H1 (cell line): ENCODE measurements around the gene BCKDHB. TPM values are rescaled to one million over a fixed set of nuclear protein-coding genes. Genes with fewer than 3 reads are reported as not detected.

Experiments used
- CTCF ChIA-PET: fragments of 300-600 bp; sonication (Branson Sonifier 250); formaldehyde crosslinking; loops from one replicate; lab custom pipeline; 2021; ENCODE audit not compliant: partially characterized antibody; lab: Charles Lee
- POLR2A ChIA-PET: fragments of 300-600 bp; sonication (Branson Sonifier 250); formaldehyde crosslinking; loops from one replicate; lab custom pipeline; 2021; ENCODE audit warnings: inconsistent platforms; ENCODE audit not compliant: partially characterized antibody; lab: Charles Lee
- DNase-seq, 2 experiments: peaks; one replicate each; pipeline versions ENCODE4 v3.0.0 to v3.0.0-alpha.2; 2010 to 2022; ENCODE audit warnings: low spot score in 2 of 2, low read depth in 1 of 2, mixed read lengths in 1 of 2
- FAIRE-seq: peaks from 2 replicates; lab custom pipeline; 2011; peaks lifted over from hg19 to GRCh38; lab: Jason Lieb, UNC
- H2AFZ ChIP-seq: 2 replicates; pipeline ENCODE4 v1.8.1; 2012; ENCODE audit warnings: low read length, inconsistent platforms
- H2AK5ac ChIP-seq: 2 replicates; pipeline ENCODE4 v1.6.1; 2013; ENCODE audit warnings: low read depth, low read length
- H2BK120ac ChIP-seq: replicated peaks from 2 replicates; pipeline ENCODE3; 2013; ENCODE audit warnings: low read depth, low read length, inconsistent platforms
- H2BK12ac ChIP-seq: 2 replicates; pipeline ENCODE4 v1.6.1; 2013; ENCODE audit warnings: low read depth, low read length
- H2BK15ac ChIP-seq: 2 replicates; pipeline ENCODE4 v1.6.1; 2013; ENCODE audit warnings: low read length
- H2BK20ac ChIP-seq: 2 replicates; pipeline ENCODE4 v1.6.1; 2013; ENCODE audit warnings: low read length
- H2BK5ac ChIP-seq: 2 replicates; pipeline ENCODE4 v1.6.1; 2013; ENCODE audit warnings: low read depth, low read length
- H3K14ac ChIP-seq: 2 replicates; pipeline ENCODE4 v1.6.1; 2013; ENCODE audit warnings: inconsistent platforms; ENCODE audit not compliant: insufficient read length
- H3K18ac ChIP-seq: 2 replicates; pipeline ENCODE4 v1.6.1; 2013; ENCODE audit warnings: low read length; ENCODE audit errors: extremely low read depth
- H3K23ac ChIP-seq: 2 replicates; pipeline ENCODE4 v1.6.1; 2013; ENCODE audit warnings: inconsistent platforms; ENCODE audit not compliant: insufficient read length
- H3K23me2 ChIP-seq: 2 replicates; pipeline ENCODE4 v1.6.1; 2013; ENCODE audit warnings: low read depth, low read length
- H3K27ac ChIP-seq: 2 replicates; pipeline ENCODE4 v1.6.1; 2011; ENCODE audit warnings: low read depth, low read length, inconsistent platforms
- H3K27me3 ChIP-seq, 4 experiments: replicated peaks in 1 of 4; 1 replicate in 1 of 4; 2 replicates in 3 of 4; pipeline versions ENCODE4 v1.6.1 to v1.8.1; 2011 to 2013; ENCODE audit warnings: low read length in 3 of 4, mild to moderate bottlenecking in 3 of 4, inconsistent platforms in 2 of 4, mixed read lengths in 2 of 4, moderate library complexity in 1 of 4; ENCODE audit not compliant: control insufficient read depth in 3 of 4, insufficient read depth in 3 of 4; ENCODE audit errors: extremely low read depth in 1 of 4
- H3K36me3 ChIP-seq, 4 experiments: 2 replicates each; pipeline versions ENCODE4 v1.6.1 to v1.8.1; 2011 to 2013; ENCODE audit warnings: mild to moderate bottlenecking in 4 of 4, low read length in 3 of 4, moderate library complexity in 2 of 4, control low read depth in 1 of 4, inconsistent platforms in 1 of 4; ENCODE audit not compliant: insufficient read depth in 4 of 4, control insufficient read depth in 2 of 4
- H3K4ac ChIP-seq: replicated peaks from 2 replicates; pipeline ENCODE3; 2013; ENCODE audit warnings: low read length, low read depth, mixed read lengths, inconsistent platforms; ENCODE audit not compliant: insufficient read length
- H3K4me1 ChIP-seq, 4 experiments: replicated peaks in 1 of 4; 1 replicate in 1 of 4; 2 replicates in 3 of 4; pipeline versions ENCODE4 v1.6.1 to v1.8.1; 2011 to 2013; ENCODE audit warnings: low read length in 3 of 4, inconsistent platforms in 2 of 4, mixed read lengths in 1 of 4; ENCODE audit not compliant: insufficient read depth in 4 of 4, control insufficient read depth in 3 of 4
- H3K4me2 ChIP-seq, 2 experiments: 2 replicates each; pipeline versions ENCODE4 v1.6.1 to v1.8.1; 2011 to 2013; ENCODE audit warnings: low read depth in 2 of 2, low read length in 2 of 2, control low read depth in 1 of 2, inconsistent platforms in 1 of 2, mild to moderate bottlenecking in 1 of 2; ENCODE audit not compliant: insufficient read depth in 1 of 2
- H3K4me3 ChIP-seq, 4 experiments: fragments of 200-600, 300-600 bp in 1 of 4; sonication (generic), shearing (Covaris generic), sonication (Bioruptor Twin) in 1 of 4; 2 replicates each; pipeline versions ENCODE4 v1.5.1 to v1.8.1; 2011 to 2016; ENCODE audit warnings: low read length in 4 of 4, low read depth in 3 of 4, control low read depth in 2 of 4, inconsistent platforms in 2 of 4, mild to moderate bottlenecking in 2 of 4, mixed read lengths in 1 of 4, moderate library complexity in 1 of 4; ENCODE audit not compliant: insufficient read depth in 2 of 4; ENCODE audit errors: extremely low read depth in 1 of 4
- H3K56ac ChIP-seq: replicated peaks from 2 replicates; pipeline ENCODE3; 2013; ENCODE audit warnings: low read depth, mild to moderate bottlenecking, mixed read lengths, low read length, inconsistent platforms; ENCODE audit not compliant: insufficient read length
- H3K79me1 ChIP-seq: 2 replicates; pipeline ENCODE4 v1.6.1; 2013; ENCODE audit warnings: low read depth, low read length, control low read depth
- H3K79me2 ChIP-seq, 2 experiments: 2 replicates each; pipeline versions ENCODE4 v1.6.1 to v1.8.1; 2012 to 2013; ENCODE audit warnings: low read length in 2 of 2, mild to moderate bottlenecking in 2 of 2, inconsistent platforms in 1 of 2; ENCODE audit not compliant: insufficient read depth in 2 of 2, control insufficient read depth in 1 of 2
- H3K9ac ChIP-seq, 4 experiments: replicated peaks in 1 of 4; 1 replicate in 1 of 4; 2 replicates in 3 of 4; pipeline versions ENCODE4 v1.6.1 to v1.8.1; 2011 to 2013; ENCODE audit warnings: low read depth in 3 of 4, low read length in 3 of 4, control low read depth in 2 of 4, mild to moderate bottlenecking in 2 of 4, moderate library complexity in 2 of 4, inconsistent platforms in 1 of 4; ENCODE audit errors: extremely low read depth in 1 of 4
- H3K9me3 ChIP-seq, 2 experiments: 2 replicates each; pipeline versions ENCODE4 v1.6.1 to v1.8.1; 2012 to 2013; ENCODE audit warnings: mild to moderate bottlenecking in 2 of 2, moderate library complexity in 2 of 2, control low read depth in 1 of 2, inconsistent platforms in 1 of 2, low read depth in 1 of 2, low read length in 1 of 2, mixed read lengths in 1 of 2; ENCODE audit not compliant: insufficient read depth in 2 of 2
- H4K20me1 ChIP-seq, 2 experiments: replicated peaks in 1 of 2; 2 replicates each; pipeline versions ENCODE3 to v1.8.1; 2011 to 2013; ENCODE audit warnings: inconsistent platforms in 2 of 2, low read length in 2 of 2, mild to moderate bottlenecking in 1 of 2; ENCODE audit not compliant: insufficient read depth in 2 of 2, control insufficient read depth in 1 of 2
- H4K5ac ChIP-seq: 2 replicates; pipeline ENCODE4 v1.6.1; 2013; ENCODE audit warnings: low read length, low read depth, mixed read lengths, inconsistent platforms; ENCODE audit not compliant: insufficient read length
- H4K8ac ChIP-seq: 2 replicates; pipeline ENCODE4 v1.8.0; 2013; ENCODE audit warnings: mild to moderate bottlenecking, moderate library complexity, low read length, inconsistent platforms; ENCODE audit not compliant: insufficient read depth; ENCODE audit errors: extremely low read depth
- H4K91ac ChIP-seq: replicated peaks from 2 replicates; pipeline ENCODE3; 2013; ENCODE audit warnings: low read length, mixed read lengths, inconsistent platforms; ENCODE audit not compliant: insufficient read length
- NANOG ChIP-seq: IDR thresholded peaks from 2 replicates; pipeline ENCODE4 v1.6.1; 2011; ENCODE audit warnings: low read length, low read depth, mild to moderate bottlenecking, inconsistent platforms; ENCODE audit not compliant: insufficient read depth, poor library complexity, severe bottlenecking
- RAD21 ChIP-seq, 2 experiments: IDR thresholded peaks in 1 of 2; conservative IDR thresholded peaks in 1 of 2; 2 replicates each; pipeline ENCODE4 v1.6.1; 2011; ENCODE audit warnings: low read depth in 2 of 2, low read length in 2 of 2, improper control_type of control experiment in 1 of 2, inconsistent platforms in 1 of 2, mild to moderate bottlenecking in 1 of 2, moderate library complexity in 1 of 2
- RXRA ChIP-seq: IDR thresholded peaks from 2 replicates; pipeline ENCODE4 v1.6.1; 2011; ENCODE audit warnings: low read depth, mild to moderate bottlenecking, low read length, moderate library complexity; ENCODE audit not compliant: insufficient read depth
- WGBS, 2 experiments: shearing (Covaris generic) in 1 of 2; methylation state at CpG; one replicate each; pipeline versions ENCODE4 v1.1.6 to v1.1.7; 2013 to 2015; ENCODE audit warnings: low lambda C conversion rate in 2 of 2, mixed read lengths in 2 of 2, inconsistent platforms in 1 of 2, low coverage in 1 of 2, missing lambda C conversion rate in 1 of 2; ENCODE audit not compliant: insufficient replicate concordance in 2 of 2, insufficient coverage in 1 of 2, insufficient read length in 1 of 2; ENCODE audit errors: extremely low coverage in 1 of 2, missing lambda C conversion rate in 1 of 2; 5-methylcytosine and 5-hydroxymethylcytosine counted together
- polyA plus RNA-seq, 7 experiments: library from polyadenylated mRNA; depleted of rRNA in 3 of 7; stranded (reverse) in 5 of 7; unstranded in 2 of 7; fragments of >200 nt in 5 of 7; fragments of 200-250 nt in 2 of 7; gene quantifications; 1 replicate in 5 of 7; 2 replicates in 1 of 7; 4 replicates in 1 of 7; pipeline versions ENCODE4 v1.2.1 to v1.2.3, GENCODE V29; 2011 to 2013; ENCODE audit warnings: missing spikeins in 2 of 7, mixed read lengths in 2 of 7
- total RNA-seq: library from RNA; stranded (reverse); fragmentation: NEBNext Ultra II Directional; extraction: Animal tissue kit (Norgen Biotek cat#: 25700); gene quantifications from 2 replicates; pipeline ENCODE4 v1.2.1, GENCODE V29; 2021

Gene BCKDHB
- total and polyA plus RNA-seq, 2 of the 8 experiments (the other 6 are each of a cell fraction or from before 2014, with no cell fraction given), result 22.1 to 30.8 TPM

GRCh38 chr6:80316686-80317231 lies 210.3 kb downstream of the BCKDHB start:
- CTCF ChIA-PET, result interaction anchor here (1.2 kb wide), 1 partner anchor 200 kb away, joined by 5 read pairs; no protein-coding TSS in a partner anchor
- DNase-seq, result no peak
- Histone ChIP-seq H4K8ac (no peak overlapping the region), H3K9me3 (no peaks in the 10 kb centered on the region), H4K5ac (no peak overlapping the region), H2BK12ac (no peak overlapping the region), H3K23me2 (no peaks in the 10 kb centered on the region), H3K4me1 (no peaks in the 10 kb centered on the region), H2BK120ac (no peak overlapping the region), H3K4me2 (no peak overlapping the region), H3K9ac (no peak overlapping the region), H2BK20ac (no peak overlapping the region)
- FAIRE-seq, result no peak
- TF ChIP-seq RAD21 (IDR thresholded peaks at IDR 0.05 in 1 of 2, conservative IDR thresholded peaks at IDR 0.05 in 1 of 2; ENCODE audit: low read depth in 2 of 2, low read length in 2 of 2) (0 out of 4 replicates have a peak, but pooled peaks of 1 of the 2 experiments have one; percentile 10), RXRA (no peak), NANOG (no peak)
- TF ChIP-seq, all 59 proteins: peak for 1
- H3K79me1 ChIP-seq, result no peaks in the 10 kb centered on the region
- no peak overlapping the region for H3K23ac ChIP-seq
- no peak overlapping the region for H3K18ac ChIP-seq
- no peak overlapping the region for H3K4ac ChIP-seq
- no peak overlapping the region for H2AK5ac ChIP-seq
- no peak overlapping the region for H3K27ac ChIP-seq
- H3K14ac ChIP-seq, result no peak overlapping the region
- H3K27me3 ChIP-seq, result no peaks in the 10 kb centered on the region
- no peak overlapping the region for H3K4me3 ChIP-seq
- H2AFZ ChIP-seq, result no peak overlapping the region
- no peak overlapping the region for H3K56ac ChIP-seq
- POLR2A ChIA-PET, result no interaction called here
- H3K79me2 ChIP-seq, result no peaks in the 10 kb centered on the region
- WGBS, 2 experiments, result 93% methylated on average over 4 of the region's 4 CpGs; no CpG with 5 or more reads in 1 of the 2 experiments
- no peaks in the 10 kb centered on the region for H4K20me1 ChIP-seq
- H2BK15ac ChIP-seq, result no peak overlapping the region
- H4K91ac ChIP-seq, result no peak overlapping the region
- H2BK5ac ChIP-seq, result no peak overlapping the region
- no peaks in the 10 kb centered on the region for H3K36me3 ChIP-seq
